Nephron (organoid): ENCODE results near the gene BEGAIN.

Experiments
- H3K27ac Mint-ChIP-seq, 3 experiments: 2 replicates each; pipeline ENCODE4 v1.8.0; 2020; ENCODE audit warnings: mixed read lengths in 3 of 3, mild to moderate bottlenecking in 2 of 3, moderate library complexity in 1 of 3
- H3K27me3 Mint-ChIP-seq: 2 replicates; pipeline ENCODE4 v1.8.0; 2021; ENCODE audit warnings: low read depth, mild to moderate bottlenecking, moderate library complexity, mixed read lengths
- H3K36me3 Mint-ChIP-seq: 2 replicates; pipeline ENCODE4 v1.8.0; 2020; ENCODE audit warnings: low read depth, mixed read lengths
- H3K4me1 Mint-ChIP-seq: 2 replicates; pipeline ENCODE4 v1.8.0; 2020; ENCODE audit warnings: mixed read lengths
- H3K4me3 Mint-ChIP-seq, 3 experiments: 2 replicates each; pipeline ENCODE4 v1.8.0; 2020; ENCODE audit warnings: mild to moderate bottlenecking in 3 of 3, mixed read lengths in 3 of 3, moderate library complexity in 2 of 3
- H3K9me3 Mint-ChIP-seq: 2 replicates; pipeline ENCODE4 v1.8.0; 2020; ENCODE audit warnings: mixed read lengths
- CTCF ChIP-seq, 3 experiments: fragments of 200-600 bp; sonication (generic); IDR thresholded peaks; one replicate each; pipeline ENCODE4 v1.5.0; 2021; ENCODE audit warnings: antibody characterized with exemption in 3 of 3; ENCODE audit not compliant: unreplicated experiment in 3 of 3

Gene BEGAIN

GRCh38 chr14:100556140-100556475 lies 31.1 kb downstream of the BEGAIN start:
- H3K9me3 Mint-ChIP-seq, result no peaks in the 10 kb centered on the region
- H3K27me3 Mint-ChIP-seq, result peaks cover 10% of the 10 kb centered on the region
- no peak for TF ChIP-seq CTCF (IDR thresholded peaks at IDR 0.05; ENCODE audit: unreplicated experiment in 3 of 3)
- H3K27ac Mint-ChIP-seq, result no peak overlapping the region
- H3K36me3 Mint-ChIP-seq, result no peaks in the 10 kb centered on the region
- no peak overlapping the region for H3K4me3 Mint-ChIP-seq
- no peaks in the 10 kb centered on the region for H3K4me1 Mint-ChIP-seq

- H3K4me3 Mint-ChIP-seq, result no peak overlapping the region
- H3K27me3 Mint-ChIP-seq, result peaks cover 10% of the 10 kb centered on the region
- H3K4me1 Mint-ChIP-seq, result no peaks in the 10 kb centered on the region
- no peaks in the 10 kb centered on the region for H3K36me3 Mint-ChIP-seq
- H3K27ac Mint-ChIP-seq, result no peak overlapping the region
- no peak for TF ChIP-seq CTCF (IDR thresholded peaks at IDR 0.05; ENCODE audit: unreplicated experiment in 3 of 3)
- no peaks in the 10 kb centered on the region for H3K9me3 Mint-ChIP-seq
Measured at GRCh38 chr14:100555436-100556139, 31.6 kb downstream of the BEGAIN start.

DNA sequence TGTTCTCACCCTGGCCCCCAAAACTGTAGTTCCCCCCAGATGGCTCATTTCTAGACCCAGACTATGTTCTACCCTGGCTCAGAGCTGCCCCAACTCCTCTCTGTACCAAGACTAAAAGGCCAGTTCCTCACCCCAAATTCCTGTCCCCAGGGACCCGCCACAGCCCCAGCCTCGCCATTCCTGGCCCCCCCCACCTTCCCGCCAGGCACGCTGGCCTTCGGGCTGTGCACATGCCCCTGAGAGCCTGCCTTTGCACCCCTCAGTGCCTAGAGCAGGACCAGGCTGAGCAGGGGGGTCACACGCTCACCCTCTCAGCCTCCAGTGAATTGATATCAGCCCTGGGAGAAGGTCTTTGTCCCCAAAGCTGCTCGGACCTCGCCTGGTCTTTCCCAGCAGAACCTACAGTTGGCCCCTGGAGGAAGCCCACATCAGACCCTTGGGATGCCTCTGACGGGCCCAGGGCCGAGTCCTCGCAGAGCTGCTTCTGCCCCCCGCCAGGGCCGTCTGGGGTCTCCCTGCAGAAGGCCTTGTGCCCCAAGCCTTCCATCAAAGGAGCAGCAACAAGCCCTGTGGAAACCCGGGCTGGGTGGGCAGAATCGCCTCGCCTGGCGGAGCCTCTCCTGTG lies 32.4 kb downstream of the BEGAIN start:
- no peak overlapping the region for H3K4me3 Mint-ChIP-seq
- no peak for TF ChIP-seq CTCF (IDR thresholded peaks at IDR 0.05; ENCODE audit: unreplicated experiment in 3 of 3)
- no peaks in the 10 kb centered on the region for H3K36me3 Mint-ChIP-seq
- H3K27ac Mint-ChIP-seq, result no peak overlapping the region
- peaks cover 10% of the 10 kb centered on the region for H3K27me3 Mint-ChIP-seq
- no peaks in the 10 kb centered on the region for H3K4me1 Mint-ChIP-seq
- H3K9me3 Mint-ChIP-seq, result no peaks in the 10 kb centered on the region

GRCh38 chr14:100554082-100554677 lies 33.0 kb downstream of the BEGAIN start:
- TF ChIP-seq CTCF (IDR thresholded peaks at IDR 0.05; ENCODE audit: unreplicated experiment in 3 of 3), result no peak
- H3K36me3 Mint-ChIP-seq, result no peaks in the 10 kb centered on the region
- peaks cover 13% of the 10 kb centered on the region for H3K27me3 Mint-ChIP-seq
- H3K9me3 Mint-ChIP-seq, result no peaks in the 10 kb centered on the region
- no peak overlapping the region for H3K4me3 Mint-ChIP-seq
- no peaks in the 10 kb centered on the region for H3K4me1 Mint-ChIP-seq
- no peak overlapping the region for H3K27ac Mint-ChIP-seq

DNA sequence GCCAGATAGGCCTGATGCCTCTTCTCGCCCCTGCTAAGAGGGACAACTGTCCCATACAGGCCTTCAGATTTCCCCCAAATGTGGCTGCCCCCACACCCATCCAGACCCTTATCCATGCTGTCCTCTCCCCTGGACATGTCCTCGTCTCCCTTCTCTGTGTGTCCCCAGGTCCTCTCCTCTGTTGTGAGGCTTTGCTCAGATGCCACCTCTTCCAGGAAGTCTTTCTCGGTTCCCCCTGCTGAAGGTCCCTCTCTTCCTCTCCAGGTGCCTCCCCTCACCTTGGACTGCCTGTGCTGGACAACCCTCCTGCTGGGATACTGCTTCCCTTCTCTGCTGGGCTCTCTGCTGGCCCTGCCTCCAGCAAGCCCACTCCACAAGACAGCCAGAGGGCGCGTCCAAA lies 33.7 kb downstream of the BEGAIN start:
- no peaks in the 10 kb centered on the region for H3K9me3 Mint-ChIP-seq
- H3K4me3 Mint-ChIP-seq, result no peak overlapping the region
- no peak overlapping the region for H3K27ac Mint-ChIP-seq
- H3K4me1 Mint-ChIP-seq, result no peaks in the 10 kb centered on the region
- H3K36me3 Mint-ChIP-seq, result no peaks in the 10 kb centered on the region
- no peak for TF ChIP-seq CTCF (IDR thresholded peaks at IDR 0.05; ENCODE audit: unreplicated experiment in 3 of 3)
- peaks cover 13% of the 10 kb centered on the region for H3K27me3 Mint-ChIP-seq
